ENCODE measurements around the gene SPHK2.
"Not testable (repeated sequence)": the region's sequence is repeated elsewhere in the genome, so short reads cannot be mapped to it uniquely, and the experiment has no call there.

SPHK2 gene

DNA sequence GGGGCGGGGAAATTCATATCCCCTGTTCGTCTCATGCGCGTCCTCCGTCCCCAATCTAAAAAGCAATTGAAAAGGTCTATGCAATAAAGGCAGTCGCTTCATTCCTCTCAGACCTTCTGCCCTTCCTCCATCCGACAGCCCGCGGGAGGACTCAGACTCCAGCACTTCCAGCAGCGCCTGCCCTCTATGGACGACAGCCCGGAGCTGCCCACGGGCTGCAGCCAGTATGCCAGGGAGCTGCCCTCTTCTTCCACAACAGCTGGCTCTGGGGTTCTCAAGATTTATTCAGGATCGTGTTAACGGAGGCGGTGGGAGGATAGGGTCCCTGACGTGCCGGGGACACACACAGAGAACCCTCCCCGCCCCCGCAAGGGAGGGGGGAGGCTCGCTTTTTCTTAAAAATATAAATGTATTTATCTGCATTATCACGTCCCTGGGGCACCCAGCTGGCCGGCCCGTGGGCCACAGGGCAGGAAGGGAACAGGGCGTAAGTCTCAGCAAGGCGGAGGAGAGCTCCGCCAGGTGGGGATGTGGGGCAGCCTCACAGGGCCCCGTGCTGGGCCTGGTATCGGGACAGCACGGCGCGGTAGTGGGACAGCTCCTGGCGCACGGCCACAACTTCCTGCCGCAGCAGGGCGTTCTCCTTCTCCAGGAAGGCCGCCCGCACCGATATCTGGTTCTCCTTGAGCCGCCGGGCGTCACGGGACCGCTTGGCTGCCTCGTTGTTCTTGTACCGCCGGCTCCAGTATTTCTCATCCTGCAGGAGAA, 11.2 kb downstream of the SPHK2 start:
- Histone ChIP-seq H3K9ac (ENCODE audit: low read depth in 1 of 2, low read length in 2 of 2) (peak overlapping the region; percentile 34 to 68), H3K9me3 (ENCODE audit: control insufficient read depth in 2 of 2, low read length in 2 of 2) (no peaks in the 10 kb centered on the region), H3K27ac (ENCODE audit: low read depth in 2 of 2, low read length in 2 of 2) (peak overlapping the region; percentile 86 to 89), H3K27me3 (ENCODE audit: control insufficient read depth in 2 of 2, insufficient read depth in 2 of 2, low read length in 2 of 2) (no peaks in the 10 kb centered on the region), H3K4me1 (ENCODE audit: control insufficient read depth in 2 of 2, insufficient read depth in 2 of 2, low read length in 2 of 2) (peaks cover 58 to 75% of the 10 kb centered on the region in 2 donors), H3K36me3 (ENCODE audit: control insufficient read depth in 2 of 2, insufficient read depth in 2 of 2, low read length in 2 of 2) (peaks cover 8 to 18% of the 10 kb centered on the region in 2 donors), H3K4me3 (ENCODE audit: low read length in 2 of 2) (peak overlapping the region in 1 of 2 donors; percentile 4)

DNA sequence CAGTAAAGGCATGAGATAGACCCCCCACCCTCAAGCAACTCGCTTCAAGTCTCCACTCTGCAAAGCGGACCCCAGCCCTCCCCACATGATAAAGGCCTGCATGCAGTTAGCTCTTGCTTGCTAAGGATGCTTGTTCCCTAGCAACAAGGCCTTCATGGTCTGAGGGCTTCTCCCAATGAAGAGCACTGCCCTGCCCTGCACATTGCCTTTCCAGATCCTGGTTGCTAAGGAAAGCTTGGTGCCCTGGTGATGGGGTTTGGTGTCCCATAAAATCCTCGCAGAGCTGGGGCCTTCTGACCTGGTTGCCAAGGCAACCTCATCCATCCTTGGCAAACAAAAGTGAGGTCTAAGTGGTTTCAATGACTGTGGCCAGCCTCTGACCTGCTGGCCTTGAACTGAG, 11.9 kb downstream of the SPHK2 start:
- Histone ChIP-seq H3K27me3 (ENCODE audit: control insufficient read depth in 2 of 2, insufficient read depth in 2 of 2, low read length in 2 of 2) (no peaks in the 10 kb centered on the region), H3K9me3 (ENCODE audit: control insufficient read depth in 2 of 2, low read length in 2 of 2) (no peaks in the 10 kb centered on the region), H3K4me3 (ENCODE audit: low read length in 2 of 2) (peak overlapping the region in 1 of 2 donors; percentile 20), H3K9ac (ENCODE audit: low read depth in 1 of 2, low read length in 2 of 2) (peak overlapping the region in 1 of 2 donors; percentile 68), H3K36me3 (ENCODE audit: control insufficient read depth in 2 of 2, insufficient read depth in 2 of 2, low read length in 2 of 2) (peaks cover 8 to 18% of the 10 kb centered on the region in 2 donors), H3K4me1 (ENCODE audit: control insufficient read depth in 2 of 2, insufficient read depth in 2 of 2, low read length in 2 of 2) (peaks cover 54 to 69% of the 10 kb centered on the region in 2 donors), H3K27ac (ENCODE audit: low read depth in 2 of 2, low read length in 2 of 2) (peak overlapping the region; percentile 86 to 89)

DNA sequence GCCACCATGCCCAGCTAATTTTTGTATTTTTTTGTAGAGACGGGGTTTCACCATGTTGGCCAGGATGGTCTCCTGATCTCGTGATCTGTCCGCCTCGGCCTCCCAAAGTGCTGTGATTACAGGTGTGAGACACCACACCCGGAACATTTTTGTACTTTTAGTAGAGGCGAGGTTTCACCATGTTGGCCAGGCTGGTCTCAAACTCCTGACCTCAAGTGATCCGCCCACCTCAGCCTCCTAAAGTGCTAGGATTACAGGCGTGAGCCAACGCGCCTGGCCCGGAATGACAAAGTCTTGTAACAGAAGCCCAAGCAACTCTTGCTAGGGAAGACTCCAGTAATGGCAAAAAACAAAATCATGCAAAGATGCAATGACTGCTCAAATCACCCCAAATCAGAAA, 13.0 kb downstream of the SPHK2 start:
- not testable (repeated sequence) for H3K27me3 ChIP-seq (ENCODE audit: control insufficient read depth in 2 of 2, insufficient read depth in 2 of 2, low read length in 2 of 2); H3K4me3 ChIP-seq (ENCODE audit: low read length in 2 of 2); H3K9me3 ChIP-seq (ENCODE audit: control insufficient read depth in 2 of 2, low read length in 2 of 2); H3K9ac ChIP-seq (ENCODE audit: low read depth in 1 of 2, low read length in 2 of 2); H3K27ac ChIP-seq (ENCODE audit: low read depth in 2 of 2, low read length in 2 of 2)
- H3K4me1 ChIP-seq (ENCODE audit: control insufficient read depth in 2 of 2, insufficient read depth in 2 of 2, low read length in 2 of 2) = peaks cover 48 to 62% of the 10 kb centered on the region in 2 donors
- peaks cover 8 to 18% of the 10 kb centered on the region in 2 donors for H3K36me3 ChIP-seq (ENCODE audit: control insufficient read depth in 2 of 2, insufficient read depth in 2 of 2, low read length in 2 of 2)

DNA sequence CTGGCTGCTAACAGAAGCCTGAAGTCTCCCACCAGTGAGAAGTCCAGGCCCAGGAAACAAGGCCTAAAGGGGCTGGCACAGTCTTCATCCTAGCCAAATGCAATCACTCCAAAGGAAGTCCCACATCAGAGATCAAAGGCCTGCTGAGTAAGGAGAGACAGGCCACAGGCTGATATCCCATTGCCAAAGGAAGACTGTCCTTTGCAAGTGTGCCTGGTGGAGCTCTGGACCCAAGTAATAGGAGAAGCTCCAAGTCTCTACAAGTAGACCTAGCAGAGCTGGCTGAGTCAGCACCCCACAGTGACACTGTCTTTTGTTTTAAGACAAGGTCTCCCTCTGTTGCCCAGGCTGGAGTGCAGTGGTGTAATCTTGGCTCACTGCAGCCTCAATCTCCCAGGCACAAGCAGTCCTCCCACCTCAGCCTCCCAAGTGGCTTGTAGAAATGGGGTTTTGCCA, 13.4 kb downstream of the SPHK2 start:
- peaks cover 8 to 18% of the 10 kb centered on the region in 2 donors for H3K36me3 ChIP-seq (ENCODE audit: control insufficient read depth in 2 of 2, insufficient read depth in 2 of 2, low read length in 2 of 2)
- H3K9ac ChIP-seq (ENCODE audit: low read depth in 1 of 2, low read length in 2 of 2) = no peak overlapping the region
- no peaks in the 10 kb centered on the region for H3K27me3 ChIP-seq (ENCODE audit: control insufficient read depth in 2 of 2, insufficient read depth in 2 of 2, low read length in 2 of 2)
- H3K4me1 ChIP-seq (ENCODE audit: control insufficient read depth in 2 of 2, insufficient read depth in 2 of 2, low read length in 2 of 2) = peaks cover 43 to 57% of the 10 kb centered on the region in 2 donors
- no peaks in the 10 kb centered on the region for H3K9me3 ChIP-seq (ENCODE audit: control insufficient read depth in 2 of 2, low read length in 2 of 2)
- no peak overlapping the region for H3K4me3 ChIP-seq (ENCODE audit: low read length in 2 of 2)
- peak overlapping the region; percentile 97 to 98 for H3K27ac ChIP-seq (ENCODE audit: low read depth in 2 of 2, low read length in 2 of 2)

DNA sequence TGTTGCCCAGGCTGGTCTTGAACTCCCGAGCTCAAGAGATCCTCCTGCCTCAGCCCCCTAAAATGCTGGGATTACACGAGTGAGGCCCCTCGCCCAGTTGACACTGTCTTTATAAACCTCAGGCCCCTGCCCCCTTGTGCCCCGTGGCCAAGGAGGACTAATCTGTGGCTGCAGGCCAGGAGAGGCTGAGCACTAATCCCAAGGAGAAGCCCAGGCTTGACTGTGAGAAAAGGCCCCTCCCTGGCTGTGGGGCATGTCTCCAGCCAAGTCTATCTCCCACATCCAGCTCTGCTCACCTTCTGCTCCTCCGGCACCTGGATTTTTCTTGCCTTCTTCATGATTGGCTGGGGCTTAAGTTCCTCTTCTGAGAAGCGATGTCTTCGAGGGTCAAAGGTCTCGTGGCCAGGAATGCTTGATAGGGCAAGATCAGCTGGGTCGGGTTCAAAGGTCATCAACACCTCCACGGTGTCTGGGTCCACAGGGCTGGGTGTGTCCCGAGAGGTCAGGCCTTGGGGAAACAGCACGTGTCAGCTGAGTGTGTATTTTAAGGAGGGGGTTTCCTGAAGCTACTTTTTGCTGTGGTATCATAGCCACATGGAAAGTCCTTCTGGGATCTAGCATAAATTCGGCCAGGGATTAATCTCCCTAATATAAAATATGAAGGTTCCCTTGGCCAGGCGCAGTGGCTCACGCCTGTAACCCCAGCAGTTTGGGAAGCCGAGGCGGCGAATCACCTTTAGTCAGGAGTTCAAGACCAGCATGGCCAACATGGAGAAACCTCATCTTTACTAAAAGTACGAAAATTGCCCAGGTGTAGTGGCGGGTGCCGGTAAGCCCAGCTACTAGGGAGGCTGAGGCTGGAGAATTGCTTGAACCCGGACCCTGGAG, 14.1 kb downstream of the SPHK2 start:
- H3K4me3 ChIP-seq (ENCODE audit: low read length in 2 of 2) = peak overlapping the region; percentile 44 to 75
- H3K9me3 ChIP-seq (ENCODE audit: control insufficient read depth in 2 of 2, low read length in 2 of 2) = no peaks in the 10 kb centered on the region
- peak overlapping the region; percentile 97 to 98 for H3K27ac ChIP-seq (ENCODE audit: low read depth in 2 of 2, low read length in 2 of 2)

DNA sequence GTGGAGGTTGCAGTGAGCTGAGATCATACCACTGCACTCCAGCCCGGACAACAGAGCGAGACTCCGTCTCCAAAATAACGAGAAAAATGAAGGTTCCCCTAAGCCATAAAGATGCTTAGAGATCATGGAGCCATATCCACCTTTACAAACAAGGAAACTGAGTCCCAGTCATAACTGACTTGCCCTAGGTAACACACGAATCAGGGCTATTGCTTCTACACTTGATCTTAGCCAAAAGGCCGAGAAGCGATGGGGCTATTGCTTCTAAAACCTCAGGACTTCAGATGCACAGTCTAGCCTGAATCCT, 14.7 kb downstream of the SPHK2 start:
- H3K4me1 ChIP-seq (ENCODE audit: control insufficient read depth in 2 of 2, insufficient read depth in 2 of 2, low read length in 2 of 2) = peaks cover 45 to 52% of the 10 kb centered on the region in 2 donors
- peaks cover 6 to 18% of the 10 kb centered on the region in 2 donors for H3K36me3 ChIP-seq (ENCODE audit: control insufficient read depth in 2 of 2, insufficient read depth in 2 of 2, low read length in 2 of 2)

More for the DNA sequence above, 14.1 kb downstream of the SPHK2 start:
- Histone ChIP-seq H3K27me3 (ENCODE audit: control insufficient read depth in 2 of 2, insufficient read depth in 2 of 2, low read length in 2 of 2) (no peaks in the 10 kb centered on the region), H3K9ac (ENCODE audit: low read depth in 1 of 2, low read length in 2 of 2) (peak overlapping the region; percentile 14 to 39), H3K36me3 (ENCODE audit: control insufficient read depth in 2 of 2, insufficient read depth in 2 of 2, low read length in 2 of 2) (peaks cover 8 to 18% of the 10 kb centered on the region in 2 donors), H3K4me1 (ENCODE audit: control insufficient read depth in 2 of 2, insufficient read depth in 2 of 2, low read length in 2 of 2) (peaks cover 39 to 52% of the 10 kb centered on the region in 2 donors)

DNA sequence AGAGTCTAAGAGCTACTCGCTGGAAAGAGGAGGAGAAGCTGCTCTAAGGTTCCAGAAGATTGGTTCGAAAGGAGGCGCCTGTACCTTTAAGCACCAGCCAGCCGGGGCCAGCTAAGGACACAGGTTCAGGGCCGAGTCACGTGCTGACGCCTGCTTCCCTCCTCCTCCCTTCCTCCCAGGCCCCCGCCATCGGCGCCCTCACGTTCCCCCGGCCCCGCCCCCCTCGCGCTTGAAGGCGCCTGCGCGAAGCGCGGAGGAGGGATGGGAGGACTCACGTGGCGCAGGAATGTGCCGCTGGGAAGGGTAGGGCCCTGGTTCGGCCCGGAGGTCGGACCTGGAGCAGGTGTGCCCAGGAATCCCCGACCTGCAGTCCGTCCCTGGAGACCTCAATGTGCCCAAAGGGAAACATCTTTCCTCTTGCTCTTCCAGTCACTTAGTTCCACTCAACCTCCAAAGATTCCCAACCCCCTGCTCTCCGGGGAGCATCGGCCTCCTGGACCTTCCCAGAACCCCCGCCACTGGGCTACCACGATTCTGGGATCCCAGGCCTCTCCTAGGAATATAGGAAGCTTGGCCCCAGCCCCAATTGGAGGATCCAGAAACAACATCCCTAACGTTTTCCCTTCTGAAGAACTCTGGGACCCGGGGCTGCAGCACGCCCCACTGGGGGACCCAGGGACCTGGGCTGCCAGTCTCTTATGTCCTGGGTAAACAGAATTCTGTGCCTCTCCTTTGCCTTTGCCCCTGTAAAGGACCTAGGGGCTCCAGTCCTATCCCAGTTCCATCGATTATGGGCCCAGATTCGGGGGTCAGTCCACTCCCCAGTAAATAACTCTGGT, 15.3 kb downstream of the SPHK2 start:
- no peaks in the 10 kb centered on the region for H3K9me3 ChIP-seq (ENCODE audit: control insufficient read depth in 2 of 2, low read length in 2 of 2)
- peaks cover 47 to 51% of the 10 kb centered on the region in 2 donors for H3K4me1 ChIP-seq (ENCODE audit: control insufficient read depth in 2 of 2, insufficient read depth in 2 of 2, low read length in 2 of 2)
- peak overlapping the region; percentile 49 to 71 for H3K9ac ChIP-seq (ENCODE audit: low read depth in 1 of 2, low read length in 2 of 2)
- peak overlapping the region; percentile 54 to 75 for H3K4me3 ChIP-seq (ENCODE audit: low read length in 2 of 2)
- H3K27ac ChIP-seq (ENCODE audit: low read depth in 2 of 2, low read length in 2 of 2) = peak overlapping the region; percentile 97 to 98
- H3K27me3 ChIP-seq (ENCODE audit: control insufficient read depth in 2 of 2, insufficient read depth in 2 of 2, low read length in 2 of 2) = no peaks in the 10 kb centered on the region
- H3K36me3 ChIP-seq (ENCODE audit: control insufficient read depth in 2 of 2, insufficient read depth in 2 of 2, low read length in 2 of 2) = peaks cover 6 to 16% of the 10 kb centered on the region in 2 donors

More for the DNA sequence above, 14.7 kb downstream of the SPHK2 start:
- Histone ChIP-seq H3K27me3 (ENCODE audit: control insufficient read depth in 2 of 2, insufficient read depth in 2 of 2, low read length in 2 of 2) (no peaks in the 10 kb centered on the region), H3K9me3 (ENCODE audit: control insufficient read depth in 2 of 2, low read length in 2 of 2) (no peaks in the 10 kb centered on the region), H3K27ac (ENCODE audit: low read depth in 2 of 2, low read length in 2 of 2) (peak overlapping the region; percentile 97 to 98), H3K9ac (ENCODE audit: low read depth in 1 of 2, low read length in 2 of 2) (peak overlapping the region; percentile 18 to 39), H3K4me3 (ENCODE audit: low read length in 2 of 2) (peak overlapping the region; percentile 44 to 75)

DNA sequence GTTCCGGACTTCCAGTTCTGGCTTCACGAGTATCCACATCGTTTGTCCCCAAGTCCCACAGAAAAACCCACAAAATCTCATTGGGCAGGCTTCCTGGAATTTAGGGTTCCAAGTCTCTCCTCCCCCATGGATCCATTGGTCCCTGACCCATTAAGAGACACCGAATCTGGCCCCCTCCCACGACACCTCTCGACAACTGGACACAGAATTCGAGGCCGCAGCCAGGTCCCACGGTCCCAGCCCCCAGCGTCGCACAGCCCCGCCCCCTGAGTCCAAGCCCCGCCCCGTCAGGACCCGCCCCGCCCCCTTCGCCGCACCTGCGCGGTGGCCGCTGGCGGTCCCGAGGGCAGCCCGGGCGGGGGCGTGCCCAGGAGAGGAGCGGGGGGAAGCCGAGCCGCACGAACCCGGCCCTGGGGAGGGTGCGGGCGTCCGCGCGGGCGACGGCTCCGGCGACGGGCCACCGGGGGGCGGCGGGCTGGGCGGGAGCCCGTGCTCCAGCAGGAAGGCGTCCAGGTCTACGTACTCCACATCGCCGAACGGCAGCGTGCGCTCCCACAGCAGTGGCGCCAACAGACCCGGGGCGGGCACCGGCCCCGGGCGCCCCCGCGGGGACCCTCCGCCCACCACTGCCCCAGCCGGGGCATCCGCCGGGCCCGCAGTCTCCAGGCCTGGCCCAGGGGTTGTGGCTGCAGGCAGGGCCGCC, 16.1 kb downstream of the SPHK2 start:
- peaks cover 42 to 47% of the 10 kb centered on the region in 2 donors for H3K4me1 ChIP-seq (ENCODE audit: control insufficient read depth in 2 of 2, insufficient read depth in 2 of 2, low read length in 2 of 2)
- H3K9ac ChIP-seq (ENCODE audit: low read depth in 1 of 2, low read length in 2 of 2) = peak overlapping the region; percentile 87
- no peaks in the 10 kb centered on the region for H3K9me3 ChIP-seq (ENCODE audit: control insufficient read depth in 2 of 2, low read length in 2 of 2)
- H3K4me3 ChIP-seq (ENCODE audit: low read length in 2 of 2) = peak overlapping the region; percentile 86 to 89
- H3K27ac ChIP-seq (ENCODE audit: low read depth in 2 of 2, low read length in 2 of 2) = peak overlapping the region; percentile 97 to 98
- H3K27me3 ChIP-seq (ENCODE audit: control insufficient read depth in 2 of 2, insufficient read depth in 2 of 2, low read length in 2 of 2) = no peaks in the 10 kb centered on the region
- H3K36me3 ChIP-seq (ENCODE audit: control insufficient read depth in 2 of 2, insufficient read depth in 2 of 2, low read length in 2 of 2) = peaks cover 6 to 16% of the 10 kb centered on the region in 2 donors
